AG09319 (cell line): Measurements from ENCODE around the gene ZNF536.

Source experiments
- DNase-seq: peaks from one replicate; pipeline ENCODE4 v3.0.0-alpha.2; 2010; ENCODE audit warnings: low read depth; ENCODE audit errors: extremely low read depth
- CTCF ChIP-seq: IDR thresholded peaks from 2 replicates; pipeline ENCODE4 v1.5.1; 2011; ENCODE audit warnings: low read depth, mild to moderate bottlenecking, inconsistent platforms, low read length, moderate library complexity

Gene ZNF536

DNA sequence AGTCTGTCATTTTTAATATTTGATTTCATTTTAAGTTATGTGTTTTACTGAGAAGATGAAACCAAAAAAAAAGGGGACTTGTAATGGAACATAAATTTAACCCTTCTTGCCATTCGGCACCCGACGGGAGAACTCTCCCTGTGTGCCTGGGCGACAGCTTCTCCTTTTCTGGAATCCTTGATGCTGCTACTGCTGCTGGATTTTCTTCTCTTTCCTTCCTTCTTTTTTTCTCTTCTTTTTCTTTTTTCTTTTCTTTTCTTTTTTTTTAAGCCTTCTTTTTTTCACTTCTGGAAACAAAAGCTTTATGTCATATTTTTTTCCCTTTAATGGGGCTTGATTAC, 11.1 kb upstream of the ZNF536 start:
- no peak for DNase-seq
- TF ChIP-seq CTCF, result no peak

- no peak for TF ChIP-seq CTCF
- DNase-seq, result no peak
These were observed 10.5 kb upstream of the ZNF536 start for GRCh38 chr19:30361721-30362120.

DNA sequence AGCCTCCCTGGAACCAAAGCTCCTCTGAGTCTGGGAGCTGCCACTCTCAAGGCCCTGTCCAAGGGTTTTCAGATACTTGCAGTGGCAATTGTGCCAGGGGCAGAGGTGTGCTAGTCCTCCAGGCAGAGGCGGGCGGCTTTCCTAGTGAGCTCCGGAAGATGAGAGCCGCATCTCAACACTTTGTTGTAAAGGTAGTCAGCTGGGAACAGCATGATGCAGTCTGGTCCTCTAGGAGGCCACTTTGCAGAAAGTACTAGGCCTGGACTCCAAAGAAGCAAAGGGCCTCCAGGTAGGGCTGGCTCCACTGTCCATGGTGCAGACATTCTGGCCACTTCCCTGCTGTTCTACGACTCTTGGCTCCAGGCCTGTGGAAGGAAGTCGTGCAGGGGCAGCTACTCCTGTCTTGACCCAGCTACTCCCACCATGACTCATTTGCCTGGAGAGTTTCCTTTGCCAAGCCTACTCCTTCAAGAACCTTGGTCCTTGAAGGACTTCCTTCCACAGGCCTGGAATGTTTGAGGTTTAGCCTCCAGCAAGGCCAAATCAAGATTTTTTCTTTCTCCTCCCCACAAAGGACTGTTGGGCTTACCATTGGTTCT, 9.9 kb upstream of the ZNF536 start:
- TF ChIP-seq CTCF, result no peak
- DNase-seq, result no peak

DNA sequence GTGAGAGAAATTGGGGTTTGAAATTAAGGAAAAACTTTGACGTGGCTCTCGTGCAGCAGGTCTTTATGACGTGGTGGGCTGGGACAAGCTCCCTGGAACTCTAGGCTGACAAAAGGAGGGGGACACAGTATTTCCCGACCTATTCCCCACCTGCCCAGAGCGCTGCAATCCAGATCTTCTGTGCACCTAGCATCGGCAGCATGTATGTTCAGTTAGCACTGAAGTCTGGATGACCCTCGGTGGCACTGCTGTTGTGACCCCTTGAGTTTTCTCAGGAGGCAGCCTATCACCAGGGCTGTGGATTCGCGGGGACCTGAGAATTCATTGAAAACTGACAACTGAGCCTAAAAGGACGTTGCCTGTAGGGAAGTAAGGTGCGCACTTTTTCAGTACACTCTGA, 9.1 kb upstream of the ZNF536 start:
- DNase-seq, result no peak
- no peak for TF ChIP-seq CTCF

GRCh38 chr19:30364866-30365800, 7.1 kb upstream of the ZNF536 start:
- no peak for TF ChIP-seq CTCF

DNA sequence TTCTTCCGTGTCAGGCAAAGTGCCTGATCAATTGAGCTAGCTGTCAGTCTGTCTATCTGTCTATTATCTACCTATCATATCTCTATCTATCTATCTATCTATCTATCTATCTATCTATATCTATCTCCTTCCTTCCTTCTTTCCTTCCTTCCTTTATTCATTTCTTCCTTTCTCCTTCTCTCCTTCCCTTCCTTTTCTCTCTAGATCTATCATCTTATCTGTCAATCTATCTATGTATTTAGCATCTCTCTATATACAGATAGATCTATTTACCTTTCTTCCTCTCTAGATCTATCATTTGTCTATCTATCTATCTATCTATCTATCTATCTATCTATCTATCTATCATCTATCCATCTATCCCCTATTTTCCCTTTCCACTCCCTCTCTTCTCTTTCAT, 5.9 kb upstream of the ZNF536 start:
- no peak for DNase-seq
- TF ChIP-seq CTCF, result no peak

More at GRCh38 chr19:30364866-30365800, 7.1 kb upstream of the ZNF536 start:
- no peak for DNase-seq

DNA sequence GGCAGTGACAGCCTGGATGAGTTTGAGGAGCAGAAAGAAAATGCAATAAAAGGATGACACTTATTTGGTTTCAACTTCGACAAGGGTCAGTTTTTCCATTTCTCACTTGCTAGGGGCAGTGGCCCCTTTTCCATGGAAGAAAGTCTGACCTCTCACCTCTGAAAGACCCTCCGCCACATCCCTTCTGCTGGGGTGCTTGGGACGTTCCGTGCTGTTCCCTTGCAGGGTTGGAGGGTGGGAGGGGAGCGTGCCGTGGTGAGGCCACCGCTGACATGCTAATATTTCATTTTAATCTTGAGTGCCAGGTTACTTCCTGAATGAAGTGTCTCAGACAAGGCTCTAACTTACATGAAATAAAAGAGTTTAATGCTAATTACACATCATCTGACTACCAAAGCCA, 5.2 kb upstream of the ZNF536 start:
- DNase-seq, result no peak
- no peak for TF ChIP-seq CTCF
